Astrocyte of the cerebellum (primary cell): Measurements from ENCODE around the gene ANKRD13D.

Experiments
- DNase-seq: peaks from one replicate; pipeline ENCODE4 v3.0.0-alpha.2; 2011; ENCODE audit warnings: low read depth
- H3K4me3 ChIP-seq: 2 replicates; pipeline ENCODE4 v1.5.1; 2011; ENCODE audit warnings: mild to moderate bottlenecking, low read depth, low read length, moderate library complexity
- in situ Hi-C: cut with HindIII; loops from 2 replicates; pipeline ENCODE4 v1.10.0; 2017; ENCODE audit warnings: low sequenced_read_pairs
- TF ChIP-seq, protein P1 (sequence below): IDR thresholded peaks from 2 replicates; pipeline ENCODE4 v1.5.1; 2012; ENCODE audit warnings: low read length, low read depth, moderate library complexity, mild to moderate bottlenecking; ENCODE audit errors: missing control alignments

Gene ANKRD13D

DNA sequence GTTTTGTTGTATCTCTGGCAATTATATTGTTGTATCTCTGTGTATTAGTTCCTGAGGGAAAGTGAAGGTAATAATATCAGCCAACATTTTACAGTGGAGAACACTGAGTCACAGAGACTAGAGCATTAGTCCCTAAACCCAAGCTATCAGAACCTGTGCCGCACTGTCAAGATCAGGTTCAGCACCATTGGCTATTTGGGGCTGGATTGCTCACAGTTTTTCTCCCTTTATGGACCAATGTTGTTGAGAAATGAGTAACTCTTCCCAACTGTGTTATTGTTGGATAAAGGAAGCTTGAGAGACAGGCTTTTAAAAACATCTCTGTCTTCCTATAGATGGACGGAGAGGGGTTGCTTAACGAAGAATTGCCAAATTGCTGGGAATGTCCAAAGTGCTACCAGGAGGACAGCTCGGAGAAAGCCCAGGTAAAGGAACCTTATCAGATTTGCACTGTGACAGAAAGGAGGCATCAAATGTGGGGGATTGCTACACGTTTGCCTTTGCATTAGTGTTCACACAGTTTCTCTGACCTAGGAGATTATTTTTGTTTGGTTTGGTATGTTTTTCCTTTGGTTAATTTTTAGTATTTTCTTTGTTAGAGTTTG, 41.1 kb upstream of the ANKRD13D start:
- DNase-seq = no peak
- TF ChIP-seq, protein P1, sequence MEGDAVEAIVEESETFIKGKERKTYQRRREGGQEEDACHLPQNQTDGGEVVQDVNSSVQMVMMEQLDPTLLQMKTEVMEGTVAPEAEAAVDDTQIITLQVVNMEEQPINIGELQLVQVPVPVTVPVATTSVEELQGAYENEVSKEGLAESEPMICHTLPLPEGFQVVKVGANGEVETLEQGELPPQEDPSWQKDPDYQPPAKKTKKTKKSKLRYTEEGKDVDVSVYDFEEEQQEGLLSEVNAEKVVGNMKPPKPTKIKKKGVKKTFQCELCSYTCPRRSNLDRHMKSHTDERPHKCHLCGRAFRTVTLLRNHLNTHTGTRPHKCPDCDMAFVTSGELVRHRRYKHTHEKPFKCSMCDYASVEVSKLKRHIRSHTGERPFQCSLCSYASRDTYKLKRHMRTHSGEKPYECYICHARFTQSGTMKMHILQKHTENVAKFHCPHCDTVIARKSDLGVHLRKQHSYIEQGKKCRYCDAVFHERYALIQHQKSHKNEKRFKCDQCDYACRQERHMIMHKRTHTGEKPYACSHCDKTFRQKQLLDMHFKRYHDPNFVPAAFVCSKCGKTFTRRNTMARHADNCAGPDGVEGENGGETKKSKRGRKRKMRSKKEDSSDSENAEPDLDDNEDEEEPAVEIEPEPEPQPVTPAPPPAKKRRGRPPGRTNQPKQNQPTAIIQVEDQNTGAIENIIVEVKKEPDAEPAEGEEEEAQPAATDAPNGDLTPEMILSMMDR = no peak
- in situ Hi-C loops = no loop called here
- H3K4me3 ChIP-seq = no peak overlapping the region

DNA sequence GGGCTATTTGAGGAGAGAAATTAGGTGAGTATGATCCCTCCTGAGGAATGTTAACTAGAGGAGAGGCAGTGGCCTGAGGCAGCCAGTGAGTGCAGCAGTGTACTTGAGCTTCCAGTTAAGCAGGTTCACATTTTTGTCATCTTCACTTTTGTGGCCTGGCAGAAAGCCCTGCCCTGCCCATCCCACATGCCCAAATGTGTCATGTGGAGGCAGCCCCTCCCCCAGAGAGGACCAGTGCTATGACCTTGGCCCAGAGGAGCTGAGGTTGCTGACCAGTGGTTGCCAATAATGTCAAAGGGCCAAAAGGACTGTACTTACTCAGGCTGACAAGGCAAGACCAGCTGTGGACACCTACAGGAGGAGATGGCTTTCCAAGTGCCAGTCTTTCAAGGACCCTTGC, 40.5 kb upstream of the ANKRD13D start:
- TF ChIP-seq, protein P1 = no peak
- no peak for DNase-seq
- in situ Hi-C loops = no loop called here
- no peak overlapping the region for H3K4me3 ChIP-seq

DNA sequence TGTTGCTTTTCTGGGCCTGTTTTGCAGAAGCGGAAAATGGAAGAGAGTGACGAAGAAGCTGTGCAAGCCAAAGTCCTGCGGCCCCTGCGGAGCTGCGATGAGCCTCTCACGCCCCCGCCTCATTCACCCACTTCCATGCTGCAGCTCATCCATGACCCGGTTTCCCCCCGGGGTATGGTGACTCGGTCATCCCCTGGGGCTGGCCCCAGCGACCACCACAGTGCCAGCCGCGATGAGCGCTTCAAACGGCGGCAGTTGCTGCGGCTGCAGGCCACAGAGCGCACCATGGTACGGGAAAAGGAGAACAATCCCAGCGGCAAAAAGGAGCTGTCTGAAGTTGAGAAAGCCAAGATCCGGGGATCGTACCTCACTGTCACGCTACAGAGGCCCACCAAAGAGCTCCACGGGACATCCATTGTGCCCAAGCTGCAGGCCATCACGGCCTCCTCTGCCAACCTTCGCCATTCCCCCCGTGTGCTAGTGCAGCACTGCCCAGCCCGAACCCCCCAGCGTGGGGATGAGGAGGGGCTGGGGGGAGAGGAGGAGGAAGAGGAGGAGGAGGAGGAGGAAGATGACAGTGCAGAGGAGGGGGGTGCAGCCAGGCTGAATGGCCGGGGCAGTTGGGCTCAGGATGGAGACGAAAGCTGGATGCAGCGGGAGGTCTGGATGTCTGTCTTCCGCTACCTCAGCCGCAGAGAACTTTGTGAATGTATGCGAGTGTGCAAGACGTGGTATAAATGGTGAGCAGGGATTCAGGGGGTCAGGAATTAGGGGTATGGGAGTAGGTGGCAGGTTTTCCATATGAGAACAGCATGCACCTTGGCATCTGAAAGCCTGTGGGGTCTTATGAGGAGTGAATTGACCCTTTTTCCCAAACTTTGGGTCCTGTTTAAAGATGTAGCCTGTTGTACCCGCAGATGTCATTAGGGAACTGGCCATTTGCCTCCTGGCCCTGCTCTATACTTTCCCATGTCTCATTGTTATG, 38.8 kb upstream of the ANKRD13D start:
- no peak overlapping the region for H3K4me3 ChIP-seq
- DNase-seq = no peak
- in situ Hi-C loops = loop anchor here (10.0 kb wide), 2 partner anchors 64 to 76 kb away; no protein-coding TSS in a partner anchor
- TF ChIP-seq, protein P1 = no peak

DNA sequence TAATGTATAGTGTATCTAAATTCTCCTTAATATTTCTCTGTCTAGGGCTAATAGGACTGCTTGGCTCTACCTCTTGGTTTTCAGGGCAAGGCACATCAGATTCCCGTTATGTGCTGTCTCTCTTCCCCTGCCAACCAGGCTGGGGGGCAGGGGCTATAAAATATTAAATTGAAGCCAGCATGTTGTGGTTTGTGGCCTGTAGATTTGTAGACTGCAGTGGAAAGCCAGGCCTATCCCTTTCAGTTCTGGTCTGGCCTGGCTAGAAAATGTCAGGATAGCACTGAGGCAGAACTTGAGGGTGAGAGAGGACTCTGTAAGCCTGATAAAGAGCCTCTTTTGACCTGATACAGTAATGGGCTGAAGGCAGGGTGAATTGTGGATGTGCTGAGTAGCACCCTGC, 37.3 kb upstream of the ANKRD13D start:
- H3K4me3 ChIP-seq = no peak overlapping the region
- in situ Hi-C loops = loop anchor here (10.0 kb wide), 2 partner anchors 63 to 77 kb away; no protein-coding TSS in a partner anchor
- no peak for DNase-seq
- TF ChIP-seq, protein P1 = no peak

DNA sequence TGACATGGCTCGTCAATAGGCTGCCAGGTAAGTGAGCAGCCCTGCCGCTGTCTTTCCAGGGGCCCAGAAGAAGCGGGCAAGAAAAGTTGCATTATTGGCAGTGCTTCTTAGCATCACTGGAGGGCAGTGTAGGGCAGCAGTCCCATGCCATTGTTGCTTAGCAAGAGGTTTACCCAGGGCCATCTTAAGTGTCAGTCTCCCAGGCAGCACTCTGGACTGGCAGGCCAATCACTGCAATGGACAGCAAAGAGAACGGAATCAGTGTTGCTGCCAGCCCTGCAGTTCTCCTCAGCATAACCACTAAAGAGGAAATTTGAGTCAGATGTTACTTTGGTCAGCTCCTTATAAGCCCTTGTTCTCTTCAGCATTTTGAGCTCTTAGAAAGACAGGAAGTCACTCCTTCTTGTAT, 36.3 kb upstream of the ANKRD13D start:
- no peak for DNase-seq
- H3K4me3 ChIP-seq = no peak overlapping the region
- in situ Hi-C loops = loop anchor here (10.0 kb wide), 2 partner anchors 62 to 78 kb away; no protein-coding TSS in a partner anchor
- TF ChIP-seq, protein P1 = peak; percentile 48

DNA sequence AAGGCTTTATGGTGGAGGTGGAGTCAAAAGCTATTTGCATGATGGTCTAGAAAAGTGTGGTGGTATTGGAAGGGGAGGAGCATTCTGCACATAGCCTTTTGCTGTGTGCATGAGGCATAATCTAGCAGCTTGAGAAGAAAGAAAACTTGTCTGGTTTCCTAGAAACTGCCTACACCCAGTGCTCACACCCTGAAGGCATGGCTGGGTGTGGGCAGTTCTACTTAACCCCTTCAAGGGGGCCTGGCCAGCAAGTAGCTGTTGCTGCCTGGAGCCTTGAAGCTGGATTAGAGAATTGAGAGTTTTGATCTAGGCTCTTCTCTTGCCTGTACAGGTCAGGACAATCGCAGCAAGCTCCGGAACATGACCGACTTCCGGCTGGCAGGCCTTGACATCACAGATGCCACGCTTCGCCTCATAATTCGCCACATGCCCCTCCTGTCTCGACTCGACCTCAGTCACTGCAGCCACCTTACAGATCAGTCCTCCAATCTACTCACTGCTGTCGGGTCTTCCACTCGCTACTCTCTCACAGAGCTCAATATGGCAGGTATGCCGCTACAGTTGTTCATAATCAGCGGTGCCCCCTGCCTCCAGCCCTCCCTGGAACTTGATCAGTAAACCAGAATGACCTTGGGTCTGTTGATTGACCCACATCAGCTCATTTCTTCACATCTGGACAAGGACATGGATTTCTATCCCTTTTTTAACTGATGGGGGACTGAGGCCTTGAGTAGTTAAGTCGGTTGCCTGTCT, 35.1 kb upstream of the ANKRD13D start:
- in situ Hi-C loops = loop anchor here (10.0 kb wide), 2 partner anchors 61 to 79 kb away; no protein-coding TSS in a partner anchor
- TF ChIP-seq, protein P1 = no peak
- H3K4me3 ChIP-seq = no peak overlapping the region
- DNase-seq = no peak
